Measurements from ENCODE around the gene TCF19.
"Not testable (repeated sequence)": the region's sequence is repeated elsewhere in the genome, so short reads cannot be mapped to it uniquely, and the experiment has no call there.

Gene TCF19

GRCh38 chr6:31158863-31159855, 770 bp downstream of the TCF19 start:
- in situ Hi-C loops (cut with MboI; ENCODE audit: low sequenced_read_pairs), result no loop called here

- in situ Hi-C loops (cut with MboI; ENCODE audit: low sequenced_read_pairs), result no loop called here
These were observed 3.1 kb downstream of the TCF19 start for GRCh38 chr6:31161216-31162126.

- in situ Hi-C loops (cut with MboI; ENCODE audit: low sequenced_read_pairs), result no loop called here
These were observed 4.2 kb downstream of the TCF19 start for GRCh38 chr6:31162463-31163165.

GRCh38 chr6:31163922-31164321, 5.5 kb downstream of the TCF19 start:
- in situ Hi-C loops (cut with MboI; ENCODE audit: low sequenced_read_pairs), result no loop called here

GRCh38 chr6:31164475-31165063, 6.2 kb downstream of the TCF19 start:
- in situ Hi-C loops (cut with MboI; ENCODE audit: low sequenced_read_pairs), result not testable (repeated sequence)

GRCh38 chr6:31165064-31165832, 6.9 kb downstream of the TCF19 start:
- in situ Hi-C loops (cut with MboI; ENCODE audit: low sequenced_read_pairs), result not testable (repeated sequence)

- in situ Hi-C loops (cut with MboI; ENCODE audit: low sequenced_read_pairs), result no loop called here
These were observed 7.6 kb downstream of the TCF19 start for GRCh38 chr6:31165986-31166385.

GRCh38 chr6:31168606-31169005, 10.2 kb downstream of the TCF19 start:
- in situ Hi-C loops (cut with MboI; ENCODE audit: low sequenced_read_pairs), result no loop called here

GRCh38 chr6:31169123-31169857, 10.9 kb downstream of the TCF19 start:
- in situ Hi-C loops (cut with MboI; ENCODE audit: low sequenced_read_pairs), result no loop called here

- in situ Hi-C loops (cut with MboI; ENCODE audit: low sequenced_read_pairs), result not testable (repeated sequence)
These were observed 11.6 kb downstream of the TCF19 start for GRCh38 chr6:31169858-31170599.

GRCh38 chr6:31170600-31170881, 12.2 kb downstream of the TCF19 start, which contains the start of gene POU5F1:
Gene POU5F1, minus strand, starts transcription at chr6:31170682. Its CDS starts 62 bp downstream, at chr6:31170620.
- in situ Hi-C loops (cut with MboI; ENCODE audit: low sequenced_read_pairs), result no loop called here

GRCh38 chr6:31170987-31171671, 12.7 kb downstream of the TCF19 start:
- in situ Hi-C loops (cut with MboI; ENCODE audit: low sequenced_read_pairs), result no loop called here

- in situ Hi-C loops (cut with MboI; ENCODE audit: low sequenced_read_pairs), result no loop called here
These were observed 13.8 kb downstream of the TCF19 start for GRCh38 chr6:31171931-31172905.

- in situ Hi-C loops (cut with MboI; ENCODE audit: low sequenced_read_pairs), result no loop called here
These were observed 14.6 kb downstream of the TCF19 start for GRCh38 chr6:31172973-31173384.

- in situ Hi-C loops (cut with MboI; ENCODE audit: low sequenced_read_pairs), result no loop called here
These were observed 15.0 kb downstream of the TCF19 start for GRCh38 chr6:31173406-31173805.

GRCh38 chr6:31174378-31174777, 16.0 kb downstream of the TCF19 start:
- in situ Hi-C loops (cut with MboI; ENCODE audit: low sequenced_read_pairs), result no loop called here

GRCh38 chr6:31175971-31176370, 17.6 kb downstream of the TCF19 start:
- in situ Hi-C loops (cut with MboI; ENCODE audit: low sequenced_read_pairs), result no loop called here

Data from HL-60/S4 treated with retinoic acid at 250 ng/mL for 4 days and 3 days (cell line).